Gastrocnemius medialis (tissue), 4 donors: ENCODE results near the gene COL19A1.

ENCODE experiments used
- POLR2A ChIP-seq, 2 donors: fragments of 450-650 bp; IDR thresholded peaks; one replicate each; pipeline ENCODE4 v1.6.1; 2017; ENCODE audit warnings: antibody characterized with exemption in 2 of 2, mild to moderate bottlenecking in 2 of 2, moderate library complexity in 2 of 2
- TF ChIP-seq, protein P1 (sequence below), 5 experiments: fragments of 450-650 bp in 3 of 5; fragments of 200-600 bp in 2 of 5; sonication (generic) in 2 of 5; IDR thresholded peaks in 4 of 5; conservative IDR thresholded peaks in 1 of 5; 1 replicate in 4 of 5; 2 replicates in 1 of 5; pipeline ENCODE4 v1.5.1; 2016 to 2019; ENCODE audit warnings: antibody characterized with exemption in 5 of 5, mild to moderate bottlenecking in 3 of 5, moderate library complexity in 3 of 5

DNA sequence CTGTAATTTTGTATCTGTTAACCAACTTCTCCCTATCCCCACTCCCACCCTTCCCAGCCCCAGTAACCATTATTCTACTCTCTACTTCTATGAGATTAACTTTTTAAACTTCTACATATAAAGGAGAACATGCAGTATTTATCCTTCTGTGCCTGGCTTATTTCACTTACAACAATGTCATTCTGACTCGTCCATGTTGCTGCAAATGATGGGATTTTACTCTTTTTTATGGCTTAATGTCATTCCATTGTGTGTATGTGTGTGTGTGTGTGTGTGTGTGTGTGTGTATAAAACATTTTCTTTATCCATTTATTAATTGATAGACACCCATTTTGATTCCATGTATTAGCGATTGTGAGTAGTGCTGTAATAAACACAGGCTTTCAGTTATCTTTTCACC is 76.1 kb downstream of the COL19A1 start:
- no peak for TF ChIP-seq POLR2A (IDR thresholded peaks at IDR 0.05)
- TF ChIP-seq, protein P1, sequence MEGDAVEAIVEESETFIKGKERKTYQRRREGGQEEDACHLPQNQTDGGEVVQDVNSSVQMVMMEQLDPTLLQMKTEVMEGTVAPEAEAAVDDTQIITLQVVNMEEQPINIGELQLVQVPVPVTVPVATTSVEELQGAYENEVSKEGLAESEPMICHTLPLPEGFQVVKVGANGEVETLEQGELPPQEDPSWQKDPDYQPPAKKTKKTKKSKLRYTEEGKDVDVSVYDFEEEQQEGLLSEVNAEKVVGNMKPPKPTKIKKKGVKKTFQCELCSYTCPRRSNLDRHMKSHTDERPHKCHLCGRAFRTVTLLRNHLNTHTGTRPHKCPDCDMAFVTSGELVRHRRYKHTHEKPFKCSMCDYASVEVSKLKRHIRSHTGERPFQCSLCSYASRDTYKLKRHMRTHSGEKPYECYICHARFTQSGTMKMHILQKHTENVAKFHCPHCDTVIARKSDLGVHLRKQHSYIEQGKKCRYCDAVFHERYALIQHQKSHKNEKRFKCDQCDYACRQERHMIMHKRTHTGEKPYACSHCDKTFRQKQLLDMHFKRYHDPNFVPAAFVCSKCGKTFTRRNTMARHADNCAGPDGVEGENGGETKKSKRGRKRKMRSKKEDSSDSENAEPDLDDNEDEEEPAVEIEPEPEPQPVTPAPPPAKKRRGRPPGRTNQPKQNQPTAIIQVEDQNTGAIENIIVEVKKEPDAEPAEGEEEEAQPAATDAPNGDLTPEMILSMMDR (IDR thresholded peaks at IDR 0.05 in 4 of 5, conservative IDR thresholded peaks at IDR 0.05 in 1 of 5), result no peak
